MM.1S (cell line): ENCODE results near the gene SCN4B.

Experiments used
- CTCF ChIP-seq: fragments of 300-600 bp; sonication (generic); IDR thresholded peaks from 2 replicates; pipeline ENCODE4 v1.5.1; 2016; ENCODE audit warnings: antibody characterized with exemption, low read length, mixed read lengths
- EZH2 ChIP-seq: fragments of 300-600 bp; sonication (generic); optimal IDR thresholded peaks from 2 replicates; pipeline ENCODE3; 2017; ENCODE audit warnings: low read depth, mild to moderate bottlenecking, antibody characterized with exemption, low read length, mixed read lengths
- EZH2phosphoT487 ChIP-seq: fragments of 300-600 bp; sonication (generic); IDR thresholded peaks from 2 replicates; pipeline ENCODE4 v1.6.1; 2018; ENCODE audit warnings: antibody characterized with exemption, low read length

DNA sequence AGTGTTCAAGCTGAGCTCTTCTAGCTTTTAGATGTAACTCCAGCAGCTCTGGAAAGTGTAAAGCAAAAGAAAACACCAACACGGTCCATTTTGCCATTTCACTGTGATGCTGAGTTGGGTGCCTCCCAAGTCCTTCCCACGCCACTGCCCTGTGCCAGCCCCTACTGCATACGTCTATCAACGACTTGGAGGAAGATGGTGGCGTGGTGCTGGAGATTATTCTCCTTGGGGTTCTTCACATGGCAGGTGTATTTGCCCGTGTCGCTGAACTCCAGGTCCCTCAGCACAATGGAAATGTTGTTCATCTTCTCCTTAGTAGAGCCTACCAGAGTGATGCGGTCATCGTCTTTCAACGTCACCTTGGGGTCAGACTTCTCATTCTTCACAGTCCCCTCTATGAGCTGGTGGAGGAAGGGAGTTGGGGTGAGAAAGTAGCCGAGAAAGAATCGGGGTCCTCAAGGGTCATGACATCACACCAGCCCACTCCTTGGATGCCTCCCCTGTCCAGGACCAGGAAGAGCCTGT, 8.9 kb downstream of the SCN4B start:
- TF ChIP-seq EZH2phosphoT487 (no peak), EZH2 (no peak), CTCF (no peak)
